ENCODE results near the gene GALNT2.

GALNT2 gene

GRCh38 chr1:230126529-230127104, 59.6 kb downstream of the GALNT2 start:
- TF ChIP-seq CTCF (conservative IDR thresholded peaks at IDR 0.05; ENCODE audit: low read depth, low read length): no peak
- DNase-seq (ENCODE audit: low read depth): no peak
- no peak overlapping the region for H3K4me3 ChIP-seq (ENCODE audit: low read depth, low read length)

- DNase-seq (ENCODE audit: low read depth): no peak
- H3K4me3 ChIP-seq (ENCODE audit: low read depth, low read length): no peak overlapping the region
- TF ChIP-seq CTCF (conservative IDR thresholded peaks at IDR 0.05; ENCODE audit: low read depth, low read length): no peak
These were observed 60.3 kb downstream of the GALNT2 start for GRCh38 chr1:230127105-230128054.

GRCh38 chr1:230128569-230129285, 61.7 kb downstream of the GALNT2 start:
- DNase-seq (ENCODE audit: low read depth): no peak
- H3K4me3 ChIP-seq (ENCODE audit: low read depth, low read length): no peak overlapping the region
- no peak for TF ChIP-seq CTCF (conservative IDR thresholded peaks at IDR 0.05; ENCODE audit: low read depth, low read length)

GRCh38 chr1:230129341-230129740, 62.3 kb downstream of the GALNT2 start:
- H3K4me3 ChIP-seq (ENCODE audit: low read depth, low read length): no peak overlapping the region
- DNase-seq (ENCODE audit: low read depth): no peak
- no peak for TF ChIP-seq CTCF (conservative IDR thresholded peaks at IDR 0.05; ENCODE audit: low read depth, low read length)

GRCh38 chr1:230130172-230130944, 63.3 kb downstream of the GALNT2 start:
- H3K4me3 ChIP-seq (ENCODE audit: low read depth, low read length): no peak overlapping the region
- TF ChIP-seq CTCF (conservative IDR thresholded peaks at IDR 0.05; ENCODE audit: low read depth, low read length): no peak
- DNase-seq (ENCODE audit: low read depth): no peak

- no peak for DNase-seq (ENCODE audit: low read depth)
- no peak overlapping the region for H3K4me3 ChIP-seq (ENCODE audit: low read depth, low read length)
- TF ChIP-seq CTCF (conservative IDR thresholded peaks at IDR 0.05; ENCODE audit: low read depth, low read length): no peak
These were observed 64.4 kb downstream of the GALNT2 start for GRCh38 chr1:230131457-230131856.
